HepG2 (cell line): ENCODE data around the gene SCGB1C1. TPM values are rescaled to one million over a fixed set of nuclear protein-coding genes. Genes with fewer than 3 reads are reported as not detected.
A peak's percentile ranks its signal among the peaks of the same experiment; 100 is the strongest.

Experiments used
- ATRX ChIP-seq: sonication (generic); formaldehyde crosslinking; IDR thresholded peaks from 2 replicates; pipeline ENCODE4 v1.4.0; 2020; ENCODE audit warnings: missing genetic modification reagents, borderline replicate concordance
- FOXP1 ChIP-seq, 2 experiments: fragments of 450-650 bp in 1 of 2; IDR thresholded peaks; 2 replicates each; pipeline ENCODE4 v1.6.1; 2017 to 2018; ENCODE audit warnings: antibody characterized with exemption in 1 of 2
- HINFP ChIP-seq: sonication (generic); formaldehyde crosslinking; IDR thresholded peaks from 2 replicates; pipeline ENCODE4 v1.4.0; 2020; ENCODE audit warnings: low read depth, mild to moderate bottlenecking, missing genetic modification reagents
- HMGXB4 ChIP-seq, 2 experiments: sonication (generic) in 1 of 2; formaldehyde crosslinking in 1 of 2; IDR thresholded peaks; 2 replicates each; pipeline versions ENCODE4 v1.4.0 to v1.6.1; 2018 to 2020; ENCODE audit warnings: missing genetic modification reagents in 2 of 2, borderline replicate concordance in 1 of 2, low read depth in 1 of 2, mild to moderate bottlenecking in 1 of 2, missing biosample characterization in 1 of 2
- KMT2A ChIP-seq: sonication (generic); formaldehyde crosslinking; IDR thresholded peaks from 2 replicates; pipeline ENCODE4 v1.4.0; 2020; ENCODE audit warnings: missing genetic modification reagents
- KMT2B ChIP-seq: IDR thresholded peaks from 2 replicates; pipeline ENCODE4 v1.6.1; 2016; ENCODE audit warnings: missing genetic modification reagents, missing compliant biosample characterization
- NFKB2 ChIP-seq: sonication (generic); formaldehyde crosslinking; IDR thresholded peaks from 2 replicates; pipeline ENCODE4 v1.4.0; 2020; ENCODE audit warnings: missing genetic modification reagents, borderline replicate concordance
- SATB2 ChIP-seq: sonication (generic); formaldehyde crosslinking; IDR thresholded peaks from 2 replicates; pipeline ENCODE4 v1.5.0; 2020; ENCODE audit warnings: missing genetic modification reagents
- SKI ChIP-seq: fragments of 450-650 bp; IDR thresholded peaks from one replicate; pipeline ENCODE4 v1.6.1; 2018; ENCODE audit warnings: mild to moderate bottlenecking; ENCODE audit not compliant: partially characterized antibody
- ZBTB1 ChIP-seq: sonication (generic); formaldehyde crosslinking; IDR thresholded peaks from 2 replicates; pipeline ENCODE4 v1.4.0; 2020; ENCODE audit warnings: missing genetic modification reagents, borderline replicate concordance
- ZBTB7B ChIP-seq: sonication (generic); formaldehyde crosslinking; IDR thresholded peaks from 2 replicates; pipeline ENCODE4 v1.4.0; 2020; ENCODE audit warnings: missing genetic modification reagents
- ZFX ChIP-seq: sonication (generic); formaldehyde crosslinking; IDR thresholded peaks from 2 replicates; pipeline ENCODE4 v1.4.0; 2020; ENCODE audit warnings: mild to moderate bottlenecking, low read depth, missing genetic modification reagents, moderate library complexity
- ZNF10 ChIP-seq: sonication (generic); formaldehyde crosslinking; IDR thresholded peaks from 2 replicates; pipeline ENCODE4 v1.4.0; 2020; ENCODE audit warnings: mild to moderate bottlenecking, low read depth, missing genetic modification reagents, borderline replicate concordance
- ZNF251 ChIP-seq: sonication (generic); formaldehyde crosslinking; IDR thresholded peaks from 2 replicates; pipeline ENCODE4 v1.9.0; 2021; ENCODE audit warnings: mild to moderate bottlenecking, missing genetic modification reagents
- ZNF441 ChIP-seq: sonication (generic); formaldehyde crosslinking; IDR thresholded peaks from 2 replicates; pipeline ENCODE4 v1.7.0; 2021; ENCODE audit warnings: missing genetic modification reagents, borderline replicate concordance
- ZNF567 ChIP-seq: sonication (generic); formaldehyde crosslinking; IDR thresholded peaks from 2 replicates; pipeline ENCODE4 v1.8.1; 2023; ENCODE audit warnings: mild to moderate bottlenecking, missing genetic modification reagents, borderline replicate concordance
- ZNF781 ChIP-seq: sonication (generic); formaldehyde crosslinking; IDR thresholded peaks from 2 replicates; pipeline ENCODE4 v1.5.1; 2020; ENCODE audit warnings: borderline replicate concordance, mild to moderate bottlenecking, missing genetic modification reagents; ENCODE audit errors: not compliant biosample characterization
- polyA plus RNA-seq, 8 experiments: library from polyadenylated mRNA; depleted of rRNA in 3 of 8; stranded (reverse) in 7 of 8; unstranded in 1 of 8; fragments of >200 nt; fragmentation: Illumina TruSeq in 4 of 8; extraction: Trizol in 4 of 8; gene quantifications; 2 replicates each; pipeline versions ENCODE4 v1.2.1 to v1.2.3, GENCODE V29; 2011 to 2016; ENCODE audit warnings: low read depth in 4 of 8, missing spikeins in 1 of 8, mixed read lengths in 1 of 8; ENCODE audit not compliant: insufficient read depth in 1 of 8
- total RNA-seq, 5 experiments: library from RNA; depleted of rRNA; stranded (reverse); fragments of >200 nt; fragmentation: Illumina TruSeq; extraction: Trizol; gene quantifications; 2 replicates each; pipeline ENCODE4 v1.2.3, GENCODE V29; 2016; ENCODE audit warnings: low read depth in 1 of 5
- TF ChIP-seq, protein P1 (sequence below): IDR thresholded peaks from 2 replicates; pipeline ENCODE4 v1.6.1; 2016; ENCODE audit warnings: missing biosample characterization, missing genetic modification reagents, low read depth
- TF ChIP-seq, protein P2 (sequence below): sonication (generic); formaldehyde crosslinking; conservative IDR thresholded peaks from 2 replicates; pipeline ENCODE4 v1.4.0; 2020; ENCODE audit warnings: missing genetic modification reagents
- TF ChIP-seq, protein P3 (sequence below): sonication (generic); formaldehyde crosslinking; IDR thresholded peaks from 2 replicates; pipeline ENCODE4 v1.5.0; 2020; ENCODE audit warnings: mild to moderate bottlenecking, missing genetic modification reagents

Gene SCGB1C1
- total and polyA plus RNA-seq, 2 of the 13 experiments (the other 11 are each of a cell fraction or from before 2014, with no cell fraction given): not detected

DNA sequence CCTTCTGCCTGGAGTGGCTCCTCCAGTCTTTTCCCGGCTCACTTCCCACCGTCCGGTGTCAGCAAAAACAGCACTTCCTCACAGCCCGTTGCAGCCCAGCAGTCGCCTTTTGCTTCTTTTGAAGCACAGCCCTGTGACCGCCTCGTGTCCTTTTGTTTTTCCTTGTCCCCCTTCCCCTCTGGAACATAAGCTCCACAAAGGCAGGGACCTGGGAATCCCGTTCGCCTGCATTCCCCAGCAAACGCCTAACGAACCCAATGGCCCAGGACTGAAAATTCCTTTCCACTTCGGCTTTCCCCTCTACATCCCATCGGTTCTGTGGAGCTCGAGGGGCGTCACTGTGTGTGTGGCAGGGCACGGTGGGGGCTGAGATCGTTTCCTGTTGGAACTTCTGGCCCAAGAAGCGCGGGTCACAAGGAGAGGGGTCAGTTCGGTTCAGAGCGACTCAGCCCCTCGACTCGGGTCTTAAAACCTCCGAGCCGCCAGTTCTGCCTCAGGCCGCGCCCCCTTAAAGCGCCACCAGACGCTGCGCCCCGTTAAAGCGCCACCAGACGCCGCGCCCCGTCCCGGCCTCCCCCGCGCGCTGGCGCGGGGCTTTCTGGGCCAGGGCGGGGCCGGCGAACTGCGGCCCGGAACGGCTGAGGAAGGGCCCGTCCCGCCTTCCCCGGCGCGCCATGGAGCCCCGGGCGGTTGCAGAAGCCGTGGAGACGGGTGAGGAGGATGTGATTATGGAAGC lies 15.5 kb downstream of the SCGB1C1 start (continued):
- no peak for TF ChIP-seq ZNF567 (CRISPR knock-in tag)
- TF ChIP-seq KMT2B (CRISPR knock-in tag): no peak
- no peak for TF ChIP-seq KMT2A (CRISPR knock-in tag)
- peak; percentile 30; the same call in 1 of the 2 replicates for TF ChIP-seq NFKB2 (CRISPR knock-in tag)
- no peak for TF ChIP-seq HINFP (CRISPR knock-in tag)
- TF ChIP-seq ZNF441 (CRISPR knock-in tag): peak; percentile 58; the same call in 1 of the 2 replicates
- TF ChIP-seq SKI: peak; percentile 44
- TF ChIP-seq, protein P1, sequence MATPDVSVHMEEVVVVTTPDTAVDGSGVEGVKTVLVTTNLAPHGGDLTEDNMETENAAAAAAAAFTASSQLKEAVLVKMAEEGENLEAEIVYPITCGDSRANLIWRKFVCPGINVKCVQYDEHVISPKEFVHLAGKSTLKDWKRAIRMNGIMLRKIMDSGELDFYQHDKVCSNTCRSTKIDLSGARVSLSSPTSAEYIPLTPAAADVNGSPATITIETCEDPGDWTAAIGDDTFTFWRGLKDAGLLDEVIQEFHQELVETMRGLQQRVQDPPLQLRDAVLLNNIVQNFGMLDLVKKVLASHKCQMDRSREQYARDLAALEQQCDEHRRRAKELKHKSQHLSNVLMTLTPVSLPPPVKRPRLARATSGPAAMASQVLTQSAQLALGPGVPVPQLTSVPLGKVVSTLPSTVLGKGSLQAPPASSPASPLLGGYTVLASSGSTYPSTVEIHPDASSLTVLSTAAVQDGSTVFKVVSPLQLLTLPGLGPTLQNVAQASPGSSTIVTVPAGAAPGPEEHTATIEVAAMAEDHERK (CRISPR knock-in tag): no peak
- TF ChIP-seq SATB2 (CRISPR knock-in tag): no peak
- peak in 1 of 2 experiments; percentile 77; a peak in 2 of 4 replicates for TF ChIP-seq HMGXB4 (CRISPR knock-in tag; IDR thresholded peaks at IDR 0.05; ENCODE audit: borderline replicate concordance in 1 of 2, low read depth in 1 of 2)
- no peak for TF ChIP-seq ATRX (CRISPR knock-in tag)
- TF ChIP-seq ZNF10 (CRISPR knock-in tag): no peak
- no peak for TF ChIP-seq ZBTB7B (CRISPR knock-in tag)
- TF ChIP-seq ZNF251 (CRISPR knock-in tag): no peak
- no peak for TF ChIP-seq FOXP1 (IDR thresholded peaks at IDR 0.05)
- no peak for TF ChIP-seq FOXP1 (CRISPR knock-in tag; IDR thresholded peaks at IDR 0.05)
- no peak for TF ChIP-seq ZBTB1 (CRISPR knock-in tag)
- TF ChIP-seq, protein P2, sequence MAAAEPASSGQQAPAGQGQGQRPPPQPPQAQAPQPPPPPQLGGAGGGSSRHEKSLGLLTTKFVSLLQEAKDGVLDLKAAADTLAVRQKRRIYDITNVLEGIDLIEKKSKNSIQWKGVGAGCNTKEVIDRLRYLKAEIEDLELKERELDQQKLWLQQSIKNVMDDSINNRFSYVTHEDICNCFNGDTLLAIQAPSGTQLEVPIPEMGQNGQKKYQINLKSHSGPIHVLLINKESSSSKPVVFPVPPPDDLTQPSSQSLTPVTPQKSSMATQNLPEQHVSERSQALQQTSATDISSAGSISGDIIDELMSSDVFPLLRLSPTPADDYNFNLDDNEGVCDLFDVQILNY: peak; percentile 79; the same call in 1 of the 2 replicates
- peak; percentile 75 for TF ChIP-seq ZFX
- no peak for TF ChIP-seq ZNF781 (CRISPR knock-in tag)
- TF ChIP-seq, protein P3, sequence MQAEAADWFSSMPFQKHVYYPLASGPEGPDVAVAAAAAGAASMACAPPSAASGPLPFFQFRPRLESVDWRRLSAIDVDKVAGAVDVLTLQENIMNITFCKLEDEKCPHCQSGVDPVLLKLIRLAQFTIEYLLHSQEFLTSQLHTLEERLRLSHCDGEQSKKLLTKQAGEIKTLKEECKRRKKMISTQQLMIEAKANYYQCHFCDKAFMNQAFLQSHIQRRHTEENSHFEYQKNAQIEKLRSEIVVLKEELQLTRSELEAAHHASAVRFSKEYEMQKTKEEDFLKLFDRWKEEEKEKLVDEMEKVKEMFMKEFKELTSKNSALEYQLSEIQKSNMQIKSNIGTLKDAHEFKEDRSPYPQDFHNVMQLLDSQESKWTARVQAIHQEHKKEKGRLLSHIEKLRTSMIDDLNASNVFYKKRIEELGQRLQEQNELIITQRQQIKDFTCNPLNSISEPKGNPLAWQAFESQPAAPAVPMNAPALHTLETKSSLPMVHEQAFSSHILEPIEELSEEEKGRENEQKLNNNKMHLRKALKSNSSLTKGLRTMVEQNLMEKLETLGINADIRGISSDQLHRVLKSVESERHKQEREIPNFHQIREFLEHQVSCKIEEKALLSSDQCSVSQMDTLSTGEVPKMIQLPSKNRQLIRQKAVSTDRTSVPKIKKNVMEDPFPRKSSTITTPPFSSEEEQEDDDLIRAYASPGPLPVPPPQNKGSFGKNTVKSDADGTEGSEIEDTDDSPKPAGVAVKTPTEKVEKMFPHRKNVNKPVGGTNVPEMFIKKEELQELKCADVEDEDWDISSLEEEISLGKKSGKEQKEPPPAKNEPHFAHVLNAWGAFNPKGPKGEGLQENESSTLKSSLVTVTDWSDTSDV (CRISPR knock-in tag): no peak
